HG02970 (cell line): ENCODE data around the gene POP7.
A peak's percentile ranks its signal among the peaks of the same experiment; 100 is the strongest.
"Not testable (repeated sequence)": the region's sequence is repeated elsewhere in the genome, so short reads cannot be mapped to it uniquely, and the experiment has no call there.

ENCODE experiments used
- ATAC-seq: cut with Tn5 transposase; IDR thresholded peaks from one replicate; pipeline ENCODE4 v1.9.1; 2021; ENCODE audit warnings: mild to moderate bottlenecking, moderate library complexity, moderate number of reproducible peaks; ENCODE audit not compliant: unreplicated experiment, low FRiP score

Gene POP7

GRCh38 chr7:100705753-100706671, at the start of gene POP7:
Gene POP7, plus strand, starts transcription at chr7:100706121. Its CDS starts 710 bp downstream, at chr7:100706831.
- peak; percentile 86 for ATAC-seq

DNA sequence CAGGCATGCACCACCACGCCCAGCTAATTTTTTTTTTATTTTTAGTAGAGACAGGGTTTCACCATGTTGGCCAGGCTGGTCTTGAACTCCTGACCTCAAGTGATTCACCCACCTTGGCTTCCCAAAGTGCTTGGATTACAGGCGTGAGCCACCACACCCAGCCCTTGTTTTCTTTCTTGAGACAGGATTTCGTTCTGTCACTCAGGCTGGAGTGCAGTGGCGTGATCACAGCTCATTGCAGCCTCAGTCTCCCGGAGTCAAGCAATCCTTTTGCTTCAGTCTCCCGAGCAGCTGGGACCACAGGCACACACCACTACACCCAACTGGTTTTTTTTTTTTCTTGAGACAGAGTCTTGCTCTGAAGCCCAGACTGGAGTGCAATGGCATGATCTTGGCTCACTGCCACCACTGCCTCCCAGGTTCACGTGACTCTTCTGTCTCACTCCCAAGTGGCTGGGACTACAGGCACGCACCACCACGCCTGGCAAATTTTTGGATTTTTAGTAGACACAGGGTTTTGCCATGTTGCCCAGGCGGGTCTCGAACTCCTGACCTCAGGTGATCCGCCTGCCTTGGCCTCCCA, 43.6 kb upstream of the POP7 start:
- not testable (repeated sequence) for ATAC-seq

DNA sequence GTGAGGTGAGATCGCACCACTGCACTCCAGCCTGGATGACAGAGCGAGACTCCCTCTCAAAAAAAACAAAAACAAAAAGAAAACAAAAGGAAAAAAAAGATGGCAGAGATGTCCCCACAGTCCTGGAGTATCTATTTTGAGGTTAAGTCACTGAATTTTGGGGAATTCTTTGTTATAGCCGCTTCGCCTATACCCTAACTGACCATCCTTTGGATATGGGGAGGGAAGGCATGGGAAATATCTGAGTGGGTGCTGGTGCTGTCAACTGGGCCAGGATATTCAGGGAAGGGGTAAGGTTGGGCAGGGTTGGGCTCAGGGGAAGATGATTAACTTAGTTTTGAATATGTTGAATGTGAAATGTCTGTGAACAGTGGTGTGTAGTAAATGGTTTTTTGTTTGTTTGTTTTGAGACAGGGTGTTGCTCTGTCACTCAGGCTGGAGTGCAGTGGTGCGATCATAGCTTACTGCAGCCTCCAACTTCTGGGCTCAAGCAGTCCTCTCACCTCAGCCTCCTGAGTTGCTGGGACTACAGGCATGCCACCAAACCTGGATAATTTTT, 40.7 kb upstream of the POP7 start:
- ATAC-seq: no peak

- no peak for ATAC-seq
These were observed 38.4 kb upstream of the POP7 start for GRCh38 chr7:100667331-100668068.

GRCh38 chr7:100668069-100668449, 37.9 kb upstream of the POP7 start:
- ATAC-seq: no peak

GRCh38 chr7:100669106-100669505, 36.8 kb upstream of the POP7 start:
- not testable (repeated sequence) for ATAC-seq

DNA sequence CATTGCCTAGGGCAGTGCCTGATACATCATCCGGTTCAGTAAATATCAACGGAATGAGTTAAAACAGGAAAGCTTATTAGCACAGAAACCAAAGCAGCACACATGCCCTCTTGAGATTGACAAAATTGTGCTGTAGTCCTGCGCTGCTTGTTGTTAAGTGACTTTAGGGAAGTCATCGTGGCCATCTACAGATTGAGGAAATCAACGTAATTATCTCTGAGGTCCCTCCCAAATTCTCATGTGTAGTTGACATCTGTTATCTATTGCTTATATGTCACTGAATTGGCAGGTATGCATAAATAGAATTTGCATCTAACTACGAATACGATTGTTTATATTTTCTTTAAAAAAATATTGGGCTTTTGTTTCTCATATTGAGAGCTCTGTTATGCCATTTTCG, 35.8 kb upstream of the POP7 start:
- ATAC-seq: no peak

- ATAC-seq: no peak
These were observed 34.3 kb upstream of the POP7 start for GRCh38 chr7:100671353-100672327.

DNA sequence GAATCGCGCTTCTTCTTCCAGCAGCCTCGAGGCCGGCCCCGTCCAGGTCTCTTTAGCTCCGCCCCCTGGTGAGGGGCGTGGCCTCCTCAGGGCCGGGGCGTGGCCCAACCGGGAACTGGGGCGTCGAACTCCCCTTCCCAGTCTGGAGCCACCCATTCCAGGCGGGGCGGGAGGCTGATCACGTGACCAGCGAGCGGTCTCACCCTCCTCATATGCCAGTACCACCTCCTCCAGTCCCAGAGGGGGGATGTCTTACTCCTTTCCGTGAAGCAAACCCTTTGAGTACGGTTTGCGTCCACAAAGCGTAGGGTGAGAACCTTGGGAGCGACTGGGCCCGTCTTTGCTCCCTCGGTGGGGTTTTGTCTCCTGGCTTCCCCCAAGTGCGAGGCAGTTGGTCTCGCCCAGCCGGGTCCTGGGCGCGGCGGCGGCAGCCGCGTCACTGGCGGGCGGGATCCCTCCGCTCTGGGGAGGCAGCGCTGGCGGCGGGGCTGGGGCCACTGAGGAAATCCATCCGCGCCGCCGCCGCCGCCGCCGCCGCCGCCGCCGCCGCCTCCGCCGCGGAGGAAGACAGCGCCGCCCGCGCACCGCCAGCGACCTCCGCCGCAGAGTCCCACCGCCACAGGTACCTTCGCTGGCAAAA, 32.5 kb upstream of the POP7 start, which contains the start of gene GNB2:
GNB2 (plus strand) TSS at position 439 of the 640 bp plus-strand sequence. CDS start 2,526 bp downstream, outside the sequence.
- peak; percentile 58 for ATAC-seq

DNA sequence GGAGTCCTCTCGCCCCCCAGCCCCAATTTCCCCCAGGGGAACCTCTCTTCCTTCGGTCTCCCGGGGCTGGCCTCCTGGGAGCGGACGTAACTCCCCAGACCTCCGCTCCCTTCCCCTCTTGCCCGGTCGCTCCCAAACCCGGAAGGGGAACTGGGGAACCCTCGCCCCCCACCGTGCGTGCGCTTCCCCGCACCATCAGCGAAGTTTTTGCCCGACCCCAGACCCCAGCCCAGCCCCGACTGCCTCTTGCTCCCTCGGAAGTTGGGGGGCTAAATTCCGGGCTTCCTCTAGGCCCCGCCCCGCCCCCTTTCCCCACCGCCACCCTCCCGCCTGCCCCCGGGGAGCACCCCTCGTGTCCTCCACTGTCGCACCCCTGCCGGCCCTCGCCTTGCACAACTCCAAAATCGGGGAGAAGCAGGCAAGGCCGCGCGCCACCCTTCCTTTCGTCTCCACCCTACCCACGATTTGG, 31.9 kb upstream of the POP7 start:
- ATAC-seq: no peak

- no peak for ATAC-seq
These were observed 31.4 kb upstream of the POP7 start for GRCh38 chr7:100674411-100675104.

GRCh38 chr7:100675105-100675451, 30.8 kb upstream of the POP7 start:
- no peak for ATAC-seq

- peak; percentile 34 for ATAC-seq
These were observed 30.2 kb upstream of the POP7 start for GRCh38 chr7:100675581-100676350.

- ATAC-seq: no peak
These were observed 29.2 kb upstream of the POP7 start for GRCh38 chr7:100676501-100677306.

DNA sequence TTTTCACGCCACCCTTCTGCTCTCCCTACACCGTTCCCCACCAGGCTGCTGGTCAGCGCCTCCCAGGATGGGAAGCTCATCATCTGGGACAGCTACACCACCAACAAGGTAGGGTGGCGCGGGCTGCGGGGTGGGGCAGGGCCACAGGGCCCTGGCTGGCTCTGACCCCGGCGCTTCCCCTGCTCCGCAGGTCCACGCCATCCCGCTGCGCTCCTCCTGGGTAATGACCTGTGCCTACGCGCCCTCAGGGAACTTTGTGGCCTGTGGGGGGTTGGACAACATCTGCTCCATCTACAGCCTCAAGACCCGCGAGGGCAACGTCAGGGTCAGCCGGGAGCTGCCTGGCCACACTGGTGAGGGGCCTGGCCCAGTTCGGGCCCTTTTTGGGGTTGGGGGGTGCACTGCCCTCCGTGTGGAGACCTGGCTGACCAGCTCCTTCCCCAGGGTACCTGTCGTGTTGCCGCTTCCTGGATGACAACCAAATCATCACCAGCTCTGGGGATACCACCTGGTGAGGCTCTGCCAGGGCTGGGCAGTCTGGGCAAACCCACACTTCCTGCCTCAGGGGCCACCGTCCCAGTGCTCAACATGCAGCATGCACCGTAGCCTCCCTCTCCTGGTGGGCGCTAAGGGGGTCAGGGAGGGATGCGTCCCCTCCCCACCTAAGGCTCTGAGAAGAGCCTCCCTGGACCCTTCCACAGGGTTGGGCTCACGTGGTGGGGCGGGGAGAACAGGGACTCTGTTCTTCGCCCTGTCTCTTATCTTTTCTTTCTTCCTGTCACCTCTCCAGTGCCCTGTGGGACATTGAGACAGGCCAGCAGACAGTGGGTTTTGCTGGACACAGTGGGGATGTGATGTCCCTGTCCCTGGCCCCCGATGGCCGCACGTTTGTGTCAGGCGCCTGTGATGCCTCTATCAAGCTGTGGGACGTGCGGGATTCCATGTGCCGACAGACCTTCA, 28.3 kb upstream of the POP7 start:
- ATAC-seq: no peak
